WERI-Rb-1 (cell line): ENCODE data around the gene HMG20B.

Experiments
- DNase-seq: peaks from one replicate; pipeline ENCODE4 v3.0.0-alpha.2; 2020
- H3K27ac ChIP-seq: fragments of 250-450 bp; sonication (Bioruptor Pico); 2 replicates; pipeline ENCODE4 v1.5.1; 2020; ENCODE audit warnings: mild to moderate bottlenecking, moderate library complexity
- H3K27me3 ChIP-seq: fragments of 250-450 bp; sonication (Bioruptor Pico); 2 replicates; pipeline ENCODE4 v1.5.1; 2021; ENCODE audit warnings: mild to moderate bottlenecking, low read depth, moderate library complexity; ENCODE audit not compliant: insufficient read depth, severe bottlenecking
- H3K36me3 ChIP-seq: fragments of 250-450 bp; sonication (Bioruptor Pico); 2 replicates; pipeline ENCODE4 v1.5.1; 2020; ENCODE audit warnings: mild to moderate bottlenecking, moderate library complexity
- H3K4me3 ChIP-seq: 2 replicates; pipeline ENCODE4 v1.5.1; 2011; ENCODE audit warnings: low read depth, mild to moderate bottlenecking, control low read depth, low read length
- H3K9me3 ChIP-seq: fragments of 250-450 bp; sonication (Bioruptor Pico); 2 replicates; pipeline ENCODE4 v1.5.1; 2021; ENCODE audit warnings: mild to moderate bottlenecking, moderate library complexity; ENCODE audit not compliant: severe bottlenecking
- TF ChIP-seq, protein P1 (sequence below): IDR thresholded peaks from 2 replicates; pipeline ENCODE4 v1.5.1; 2011; ENCODE audit warnings: low read depth, mild to moderate bottlenecking, control low read depth, inconsistent platforms, low read length

Gene HMG20B

DNA sequence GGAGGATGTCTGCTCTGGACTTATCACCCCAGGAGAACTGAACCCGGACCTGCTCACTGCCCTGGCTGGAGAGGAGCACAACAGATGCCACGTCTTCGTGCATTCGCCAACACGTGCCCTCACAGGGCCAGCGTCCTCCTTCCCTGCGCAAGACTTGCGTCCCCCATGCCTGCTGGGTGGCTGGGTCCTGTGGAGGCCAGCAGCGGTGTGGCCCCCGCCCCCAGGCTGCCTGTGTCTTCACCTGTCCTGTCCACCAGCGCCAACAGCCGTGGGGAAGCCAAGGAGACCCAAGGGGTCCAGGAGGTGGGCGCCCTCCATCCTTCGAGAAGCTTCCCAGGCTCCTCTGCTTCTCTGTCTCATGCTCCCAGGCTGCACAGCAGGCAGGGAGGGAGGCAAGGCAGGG lies 37.2 kb upstream of the HMG20B start:
- H3K27ac ChIP-seq: no peak overlapping the region
- H3K9me3 ChIP-seq: no peaks in the 10 kb centered on the region
- no peak for DNase-seq
- H3K36me3 ChIP-seq: peaks cover 77% of the 10 kb centered on the region
- TF ChIP-seq, protein P1, sequence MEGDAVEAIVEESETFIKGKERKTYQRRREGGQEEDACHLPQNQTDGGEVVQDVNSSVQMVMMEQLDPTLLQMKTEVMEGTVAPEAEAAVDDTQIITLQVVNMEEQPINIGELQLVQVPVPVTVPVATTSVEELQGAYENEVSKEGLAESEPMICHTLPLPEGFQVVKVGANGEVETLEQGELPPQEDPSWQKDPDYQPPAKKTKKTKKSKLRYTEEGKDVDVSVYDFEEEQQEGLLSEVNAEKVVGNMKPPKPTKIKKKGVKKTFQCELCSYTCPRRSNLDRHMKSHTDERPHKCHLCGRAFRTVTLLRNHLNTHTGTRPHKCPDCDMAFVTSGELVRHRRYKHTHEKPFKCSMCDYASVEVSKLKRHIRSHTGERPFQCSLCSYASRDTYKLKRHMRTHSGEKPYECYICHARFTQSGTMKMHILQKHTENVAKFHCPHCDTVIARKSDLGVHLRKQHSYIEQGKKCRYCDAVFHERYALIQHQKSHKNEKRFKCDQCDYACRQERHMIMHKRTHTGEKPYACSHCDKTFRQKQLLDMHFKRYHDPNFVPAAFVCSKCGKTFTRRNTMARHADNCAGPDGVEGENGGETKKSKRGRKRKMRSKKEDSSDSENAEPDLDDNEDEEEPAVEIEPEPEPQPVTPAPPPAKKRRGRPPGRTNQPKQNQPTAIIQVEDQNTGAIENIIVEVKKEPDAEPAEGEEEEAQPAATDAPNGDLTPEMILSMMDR: no peak
- no peaks in the 10 kb centered on the region for H3K27me3 ChIP-seq
- H3K4me3 ChIP-seq: no peak overlapping the region

GRCh38 chr19:3535981-3536380 lies 36.8 kb upstream of the HMG20B start:
- Histone ChIP-seq H3K4me3 (no peak overlapping the region), H3K27ac (no peak overlapping the region), H3K27me3 (no peaks in the 10 kb centered on the region), H3K36me3 (peaks cover 73% of the 10 kb centered on the region), H3K9me3 (no peaks in the 10 kb centered on the region)
- no peak for DNase-seq
- TF ChIP-seq, protein P1: no peak

DNA sequence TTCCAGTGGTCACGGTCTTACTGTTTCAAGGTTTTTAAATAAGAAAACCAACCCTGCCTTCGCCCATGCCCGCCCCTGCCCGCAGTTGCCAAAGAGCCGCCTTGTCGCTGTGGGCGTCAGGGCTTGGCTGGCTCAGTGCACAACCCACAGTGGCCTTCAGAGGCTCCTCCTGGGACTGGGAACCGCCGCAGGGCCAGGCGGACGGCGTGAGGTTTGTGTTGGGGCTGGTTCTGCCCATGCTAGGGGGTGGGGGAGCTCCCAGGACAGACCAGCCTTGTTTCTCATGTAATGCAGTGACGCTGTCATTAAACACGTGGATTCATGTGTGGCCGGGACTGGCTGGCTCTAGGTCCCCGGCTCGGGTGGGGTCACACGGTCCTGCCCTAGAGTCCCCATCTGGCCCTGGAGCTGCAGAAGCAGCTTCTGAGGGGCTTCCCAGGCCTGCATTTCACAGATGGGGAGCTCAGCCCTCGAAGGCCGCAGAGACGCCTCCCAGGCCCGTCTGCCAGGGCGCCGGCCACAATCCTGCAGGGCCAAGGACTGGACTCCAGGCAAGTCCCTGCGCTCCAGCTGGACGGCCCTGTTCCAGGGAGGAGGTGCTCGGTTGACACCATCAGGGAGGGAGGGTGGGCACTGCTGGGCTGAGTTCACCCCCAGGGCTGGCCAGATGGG lies 36.2 kb upstream of the HMG20B start:
- Histone ChIP-seq H3K9me3 (no peaks in the 10 kb centered on the region), H3K4me3 (no peak overlapping the region), H3K36me3 (peaks cover 67% of the 10 kb centered on the region), H3K27ac (peak overlapping the region; percentile 16; the same call in 1 of the 2 replicates), H3K27me3 (no peaks in the 10 kb centered on the region)
- no peak for DNase-seq
- TF ChIP-seq, protein P1: no peak

GRCh38 chr19:3537101-3537437 lies 35.7 kb upstream of the HMG20B start:
- Histone ChIP-seq H3K9me3 (no peaks in the 10 kb centered on the region), H3K27me3 (no peaks in the 10 kb centered on the region), H3K36me3 (peaks cover 62% of the 10 kb centered on the region), H3K27ac (no peak overlapping the region), H3K4me3 (no peak overlapping the region)
- no peak for DNase-seq
- TF ChIP-seq, protein P1: no peak

- Histone ChIP-seq H3K36me3 (peaks cover 57% of the 10 kb centered on the region), H3K27ac (no peak overlapping the region), H3K4me3 (no peak overlapping the region), H3K9me3 (no peaks in the 10 kb centered on the region), H3K27me3 (no peaks in the 10 kb centered on the region)
- DNase-seq: no peak
- TF ChIP-seq, protein P1: no peak
These were observed 35.1 kb upstream of the HMG20B start for GRCh38 chr19:3537438-3538240.
